Ishikawa (cell line): ENCODE results near the gene NTN1.

ENCODE experiments used
- CEBPB ChIP-seq: IDR thresholded peaks from 2 replicates; pipeline ENCODE4 v1.6.1; 2012
- EP300 ChIP-seq: IDR thresholded peaks from 2 replicates; pipeline ENCODE4 v1.6.1; 2012; ENCODE audit warnings: borderline replicate concordance
- MAX ChIP-seq: IDR thresholded peaks from 2 replicates; pipeline ENCODE4 v1.6.1; 2012
- TAF1 ChIP-seq: IDR thresholded peaks from 2 replicates; pipeline ENCODE4 v1.6.1; 2012; ENCODE audit warnings: low read depth, mild to moderate bottlenecking

- TF ChIP-seq CEBPB (no peak), TAF1 (no peak), MAX (no peak), EP300 (no peak)
These were observed 230.0 kb downstream of the NTN1 start for GRCh38 chr17:9251273-9251672.
